ENCODE results near the gene OR13C4. TPM values are rescaled to one million over a fixed set of nuclear protein-coding genes. Genes with fewer than 3 reads are reported as not detected.
"Not testable (repeated sequence)": the region's sequence is repeated elsewhere in the genome, so short reads cannot be mapped to it uniquely, and the experiment has no call there.

OR13C4 gene
- total and polyA plus RNA-seq, 4 donors = not detected

DNA sequence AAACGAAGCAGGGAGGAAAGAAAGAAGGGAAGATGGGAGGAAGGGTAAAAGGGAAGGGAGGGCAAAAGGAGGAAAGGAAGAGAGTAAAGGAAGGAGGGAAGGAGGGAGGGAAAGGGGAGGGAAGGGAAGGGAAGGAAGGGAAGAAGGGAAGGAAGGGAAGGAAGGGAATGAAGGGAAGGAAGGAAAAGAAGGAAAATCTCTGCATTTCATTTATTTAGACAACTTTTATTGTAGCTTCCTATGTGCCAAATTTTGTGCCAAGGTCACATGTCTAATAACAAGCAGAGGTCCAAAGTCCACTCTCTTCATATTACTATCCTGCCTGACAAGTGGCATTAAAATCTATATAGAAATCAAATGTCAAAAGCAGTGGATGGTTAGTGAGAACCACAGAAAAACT is 12.3 kb upstream of the OR13C4 start:
- H3K36me3 ChIP-seq (ENCODE audit: control insufficient read depth in 1 of 2, insufficient read depth in 2 of 2, low read length in 1 of 2) = no peaks in the 10 kb centered on the region
- H3K9me3 ChIP-seq (ENCODE audit: control insufficient read depth, low read length) = no peaks in the 10 kb centered on the region
- intact Hi-C loops (cut with DNase I) = no loop called here
- no peaks in the 10 kb centered on the region for H3K4me1 ChIP-seq (ENCODE audit: control insufficient read depth in 1 of 2, insufficient read depth in 2 of 2, low read length in 2 of 2)
- DNase-seq (no peak), ATAC-seq (ENCODE audit: low FRiP score) (no peak)
- no peak overlapping the region for H3K4me3 ChIP-seq (ENCODE audit: low read length in 2 of 2)
- H3K27me3 ChIP-seq (ENCODE audit: control insufficient read depth in 1 of 2, insufficient read depth in 2 of 2, low read length in 1 of 2) = no peaks in the 10 kb centered on the region
- 40 to 47% methylated on average over 1 of the region's 1 CpG for WGBS, 2 donors
- no peak overlapping the region for H3K27ac ChIP-seq (ENCODE audit: low read depth in 1 of 2, low read length in 2 of 2)

DNA sequence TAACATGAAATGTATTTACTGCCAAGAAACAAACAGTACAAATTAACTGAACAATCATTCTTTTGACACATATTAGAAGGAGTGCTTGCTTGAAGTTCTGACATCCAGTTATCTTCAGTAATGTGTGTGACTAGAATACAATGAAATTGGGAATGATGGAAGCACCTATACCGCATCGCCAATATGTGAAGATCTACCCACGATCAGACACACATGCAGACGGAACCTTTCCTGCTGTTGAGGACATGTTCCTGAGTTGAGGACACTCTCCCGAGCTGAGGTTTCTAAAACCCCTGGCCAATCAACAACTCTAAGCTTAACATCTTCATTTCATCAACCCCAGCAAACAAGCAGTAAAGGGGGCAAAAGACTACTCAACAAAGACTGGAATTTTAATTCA is 9.7 kb upstream of the OR13C4 start, which contains the start of gene OR13C3:
Gene OR13C3 (minus strand): TSS at position 101 of the 400 bp plus-strand sequence. CDS start 133 bp downstream, outside the sequence.
- Histone ChIP-seq H3K9me3 (ENCODE audit: control insufficient read depth, low read length) (no peaks in the 10 kb centered on the region), H3K27me3 (ENCODE audit: control insufficient read depth in 1 of 2, insufficient read depth in 2 of 2, low read length in 1 of 2) (no peaks in the 10 kb centered on the region), H3K36me3 (ENCODE audit: control insufficient read depth in 1 of 2, insufficient read depth in 2 of 2, low read length in 1 of 2) (no peaks in the 10 kb centered on the region), H3K4me1 (ENCODE audit: control insufficient read depth in 1 of 2, insufficient read depth in 2 of 2, low read length in 2 of 2) (no peaks in the 10 kb centered on the region), H3K4me3 (ENCODE audit: low read length in 2 of 2) (no peak within 1 kb of the TSS), H3K27ac (ENCODE audit: low read depth in 1 of 2, low read length in 2 of 2) (no peak within 1 kb of the TSS)
- DNase-seq (no peak), ATAC-seq (ENCODE audit: low FRiP score) (no peak)
- intact Hi-C loops (cut with DNase I) = no loop called here
- 89 to 92% methylated on average over 5 of the region's 5 CpGs for WGBS, 2 donors

DNA sequence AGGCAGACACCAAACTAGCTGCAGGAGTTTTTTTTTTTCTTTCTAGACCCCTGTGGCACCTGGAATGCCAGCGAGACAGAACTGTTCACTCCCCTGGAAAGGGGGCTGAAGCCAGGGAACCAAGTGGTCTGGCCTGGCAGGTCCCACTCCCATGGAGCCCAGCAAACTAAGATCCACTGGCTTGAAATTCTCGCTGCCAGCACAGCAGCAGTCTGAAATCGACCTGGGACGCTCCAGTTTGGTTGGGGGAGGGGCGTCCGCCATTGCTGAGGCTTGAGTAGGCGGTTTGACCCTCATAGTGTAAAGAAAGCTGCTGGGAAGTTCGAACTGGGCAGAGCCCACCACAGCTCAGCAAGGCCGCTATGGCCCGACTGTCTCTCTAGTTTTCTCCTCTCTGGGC is 6.8 kb downstream of the OR13C4 start:
- not testable (repeated sequence) for H3K9me3 ChIP-seq (ENCODE audit: control insufficient read depth, low read length); ATAC-seq (ENCODE audit: low FRiP score)
- WGBS, 2 donors = 85 to 87% methylated on average over 10 of the region's 10 CpGs

DNA sequence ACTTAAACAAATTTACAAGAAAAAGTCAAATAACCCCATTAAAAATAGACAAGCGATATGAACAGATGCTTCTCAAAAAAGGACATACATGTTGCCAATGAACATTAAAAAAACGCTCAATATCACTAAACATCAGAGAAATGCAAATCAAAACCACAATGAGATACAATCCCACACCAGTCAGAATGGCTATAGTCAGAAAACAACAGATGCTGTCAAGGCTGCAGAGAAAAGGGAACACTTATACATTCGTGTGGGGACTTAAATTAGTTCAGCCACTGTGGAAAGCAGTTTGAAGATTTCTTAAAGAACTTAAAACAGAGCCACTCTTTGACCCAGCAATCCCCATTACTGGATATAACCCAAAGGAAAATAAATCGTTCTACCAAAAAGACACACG is 12.1 kb downstream of the OR13C4 start:
- intact Hi-C loops (cut with DNase I) = no loop called here
- no peak for DNase-seq

More for the DNA sequence above, 6.8 kb downstream of the OR13C4 start:
- intact Hi-C loops (cut with DNase I); H3K36me3 ChIP-seq (ENCODE audit: control insufficient read depth in 1 of 2, insufficient read depth in 2 of 2, low read length in 1 of 2); H3K27me3 ChIP-seq (ENCODE audit: control insufficient read depth in 1 of 2, insufficient read depth in 2 of 2, low read length in 1 of 2); H3K27ac ChIP-seq (ENCODE audit: low read depth in 1 of 2, low read length in 2 of 2); H3K4me3 ChIP-seq (ENCODE audit: low read length in 2 of 2); DNase-seq; H3K4me1 ChIP-seq (ENCODE audit: control insufficient read depth in 1 of 2, insufficient read depth in 2 of 2, low read length in 2 of 2): not testable (repeated sequence)

DNA sequence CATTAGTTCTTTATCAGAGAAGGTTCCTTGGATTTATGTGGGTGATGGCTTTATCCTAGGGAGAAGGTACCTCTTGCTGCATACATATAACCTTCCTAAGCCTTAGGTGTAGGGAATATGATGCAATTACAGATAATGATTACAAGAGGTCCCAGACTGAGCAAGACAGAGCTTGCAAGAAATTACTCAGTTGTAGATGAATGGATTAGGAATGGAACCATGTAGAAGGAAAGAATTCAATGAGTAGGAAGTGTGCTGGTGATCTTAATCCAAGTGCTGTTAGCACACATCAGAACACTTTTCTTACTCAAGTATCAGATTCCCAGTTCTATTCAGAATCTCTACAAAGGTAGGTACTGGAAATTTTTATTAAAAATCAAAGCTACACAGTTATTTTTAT is 20.4 kb downstream of the OR13C4 start:
- Histone ChIP-seq H3K4me3 (ENCODE audit: low read length in 2 of 2) (no peak overlapping the region), H3K36me3 (ENCODE audit: control insufficient read depth in 1 of 2, insufficient read depth in 2 of 2, low read length in 1 of 2) (no peaks in the 10 kb centered on the region), H3K4me1 (ENCODE audit: control insufficient read depth in 1 of 2, insufficient read depth in 2 of 2, low read length in 2 of 2) (no peaks in the 10 kb centered on the region), H3K27me3 (ENCODE audit: control insufficient read depth in 1 of 2, insufficient read depth in 2 of 2, low read length in 1 of 2) (no peaks in the 10 kb centered on the region), H3K9me3 (ENCODE audit: control insufficient read depth, low read length) (no peaks in the 10 kb centered on the region), H3K27ac (ENCODE audit: low read depth in 1 of 2, low read length in 2 of 2) (no peak overlapping the region)
- no peak for ATAC-seq (ENCODE audit: low FRiP score)
- intact Hi-C loops (cut with DNase I) = no loop called here
- DNase-seq = no peak

More for the DNA sequence above, 12.1 kb downstream of the OR13C4 start:
- ATAC-seq (ENCODE audit: low FRiP score) = no peak
- H3K4me1 ChIP-seq (ENCODE audit: control insufficient read depth in 1 of 2, insufficient read depth in 2 of 2, low read length in 2 of 2) = no peaks in the 10 kb centered on the region
- H3K27ac ChIP-seq (ENCODE audit: low read depth in 1 of 2, low read length in 2 of 2) = no peak overlapping the region
- 70 to 76% methylated on average over 5 of the region's 5 CpGs for WGBS, 2 donors
- no peaks in the 10 kb centered on the region for H3K36me3 ChIP-seq (ENCODE audit: control insufficient read depth in 1 of 2, insufficient read depth in 2 of 2, low read length in 1 of 2)
- no peaks in the 10 kb centered on the region for H3K9me3 ChIP-seq (ENCODE audit: control insufficient read depth, low read length)
- H3K27me3 ChIP-seq (ENCODE audit: control insufficient read depth in 1 of 2, insufficient read depth in 2 of 2, low read length in 1 of 2) = no peaks in the 10 kb centered on the region
- no peak overlapping the region for H3K4me3 ChIP-seq (ENCODE audit: low read length in 2 of 2)

DNA sequence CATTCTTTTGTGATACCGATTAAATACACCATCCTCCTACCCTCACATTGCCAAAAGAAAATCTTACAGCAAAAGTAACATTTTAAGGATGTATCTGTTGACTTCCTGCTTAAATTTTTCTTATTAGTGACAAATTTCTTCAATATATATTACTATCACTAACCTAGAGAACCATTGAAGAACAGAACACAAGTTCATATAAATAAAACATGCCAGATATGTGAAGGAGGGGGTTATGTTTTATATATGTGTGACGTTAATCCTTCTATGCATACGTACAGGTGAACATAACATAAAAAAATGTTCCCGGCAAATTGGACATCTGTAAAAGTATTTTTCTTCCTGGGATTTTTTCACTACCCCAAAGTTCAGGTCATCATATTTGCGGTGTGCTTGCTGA is 23.0 kb downstream of the OR13C4 start, which contains the start of gene OR13F1:
Gene OR13F1 (plus strand): TSS at position 301 of the 400 bp plus-strand sequence. CDS start 0 bp downstream, at position 301.
- Histone ChIP-seq H3K4me3 (ENCODE audit: low read length in 2 of 2) (no peak within 1 kb of the TSS), H3K4me1 (ENCODE audit: control insufficient read depth in 1 of 2, insufficient read depth in 2 of 2, low read length in 2 of 2) (no peaks in the 10 kb centered on the region), H3K27ac (ENCODE audit: low read depth in 1 of 2, low read length in 2 of 2) (no peak within 1 kb of the TSS), H3K27me3 (ENCODE audit: control insufficient read depth in 1 of 2, insufficient read depth in 2 of 2, low read length in 1 of 2) (no peaks in the 10 kb centered on the region), H3K36me3 (ENCODE audit: control insufficient read depth in 1 of 2, insufficient read depth in 2 of 2, low read length in 1 of 2) (no peaks in the 10 kb centered on the region), H3K9me3 (ENCODE audit: control insufficient read depth, low read length) (no peaks in the 10 kb centered on the region)
- WGBS, 2 donors = 84 to 87% methylated on average over 5 of the region's 5 CpGs
- no peak for DNase-seq
- no peak for ATAC-seq (ENCODE audit: low FRiP score)
- intact Hi-C loops (cut with DNase I) = no loop called here

DNA sequence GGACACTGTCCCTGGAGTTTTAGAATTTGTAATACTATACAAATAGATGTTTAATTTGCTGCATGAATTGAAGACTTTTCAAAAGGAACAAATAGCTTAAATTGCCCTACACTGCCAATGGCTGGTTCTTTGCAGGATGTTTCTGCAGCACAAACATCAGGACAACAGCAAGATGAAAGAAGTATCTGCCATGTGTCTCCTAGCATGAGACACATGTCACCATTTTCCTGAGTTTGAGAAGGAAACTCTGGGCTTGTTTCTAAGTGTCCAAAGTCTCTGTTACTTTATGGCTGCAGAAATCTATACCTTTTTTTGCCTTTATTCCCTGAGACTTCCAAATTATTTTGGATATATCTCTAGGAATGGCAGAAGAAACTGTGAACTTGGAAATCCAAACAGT is 23.6 kb downstream of the OR13C4 start:
- Histone ChIP-seq H3K27ac (ENCODE audit: low read depth in 1 of 2, low read length in 2 of 2) (no peak overlapping the region), H3K4me1 (ENCODE audit: control insufficient read depth in 1 of 2, insufficient read depth in 2 of 2, low read length in 2 of 2) (no peaks in the 10 kb centered on the region), H3K4me3 (ENCODE audit: low read length in 2 of 2) (no peak overlapping the region), H3K27me3 (ENCODE audit: control insufficient read depth in 1 of 2, insufficient read depth in 2 of 2, low read length in 1 of 2) (no peaks in the 10 kb centered on the region), H3K36me3 (ENCODE audit: control insufficient read depth in 1 of 2, insufficient read depth in 2 of 2, low read length in 1 of 2) (no peaks in the 10 kb centered on the region), H3K9me3 (ENCODE audit: control insufficient read depth, low read length) (no peaks in the 10 kb centered on the region)
- DNase-seq (no peak), ATAC-seq (ENCODE audit: low FRiP score) (no peak)
- intact Hi-C loops (cut with DNase I) = no loop called here

DNA sequence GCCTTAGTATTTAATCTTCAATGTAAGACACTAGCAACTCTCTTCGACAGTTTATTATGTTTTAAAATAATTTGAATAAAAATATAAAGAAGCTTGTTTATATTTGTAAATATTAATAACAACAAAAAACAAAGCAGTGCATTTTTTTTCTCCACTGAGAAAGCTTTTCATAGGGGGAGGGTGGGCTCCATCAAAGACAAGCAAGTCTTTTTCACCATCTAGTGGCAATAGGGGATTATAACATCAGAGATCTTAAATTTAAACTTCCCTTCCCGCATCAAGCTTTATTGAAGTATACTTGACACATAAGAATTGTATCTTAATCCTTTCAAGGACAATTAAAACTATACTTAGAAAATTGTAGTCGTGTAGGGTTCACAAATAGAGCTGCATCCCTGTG is 32.2 kb downstream of the OR13C4 start:
- Histone ChIP-seq H3K27me3 (ENCODE audit: control insufficient read depth in 1 of 2, insufficient read depth in 2 of 2, low read length in 1 of 2) (no peaks in the 10 kb centered on the region), H3K27ac (ENCODE audit: low read depth in 1 of 2, low read length in 2 of 2) (no peak overlapping the region), H3K4me3 (ENCODE audit: low read length in 2 of 2) (no peak overlapping the region), H3K4me1 (ENCODE audit: control insufficient read depth in 1 of 2, insufficient read depth in 2 of 2, low read length in 2 of 2) (no peaks in the 10 kb centered on the region), H3K36me3 (ENCODE audit: control insufficient read depth in 1 of 2, insufficient read depth in 2 of 2, low read length in 1 of 2) (no peaks in the 10 kb centered on the region), H3K9me3 (ENCODE audit: control insufficient read depth, low read length) (no peaks in the 10 kb centered on the region)
- ATAC-seq (ENCODE audit: low FRiP score) (no peak), DNase-seq (no peak)
- intact Hi-C loops (cut with DNase I) = no loop called here
- WGBS, 2 donors = 30 to 35% methylated on average over 3 of the region's 3 CpGs

DNA sequence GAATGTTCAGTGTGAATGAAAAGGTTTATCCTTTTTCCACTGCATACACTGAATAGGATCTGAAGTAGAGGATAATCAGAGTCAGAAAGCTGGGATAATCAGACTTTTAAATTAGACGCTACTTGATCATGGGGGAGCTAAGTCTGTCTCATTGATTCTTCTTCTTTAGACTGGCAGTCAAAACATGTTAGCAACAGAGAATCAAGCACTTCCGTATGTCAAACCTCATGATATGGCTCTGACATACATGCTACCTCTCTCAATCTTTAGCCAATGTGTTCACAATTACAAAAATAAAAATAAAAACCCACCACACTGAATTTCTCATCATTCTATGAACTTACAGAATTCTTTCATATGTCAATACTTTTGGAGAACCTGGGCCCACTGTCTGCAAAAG is 42.0 kb downstream of the OR13C4 start:
- intact Hi-C loops (cut with DNase I) = no loop called here
- whole genome bisulfite sequencing, 2 donors = 91 to 94% methylated on average over 2 of the region's 2 CpGs
- Histone ChIP-seq H3K9me3 (ENCODE audit: control insufficient read depth, low read length) (no peaks in the 10 kb centered on the region), H3K36me3 (ENCODE audit: control insufficient read depth in 1 of 2, insufficient read depth in 2 of 2, low read length in 1 of 2) (no peaks in the 10 kb centered on the region), H3K4me1 (ENCODE audit: control insufficient read depth in 1 of 2, insufficient read depth in 2 of 2, low read length in 2 of 2) (no peaks in the 10 kb centered on the region), H3K27ac (ENCODE audit: low read depth in 1 of 2, low read length in 2 of 2) (no peak overlapping the region), H3K4me3 (ENCODE audit: low read length in 2 of 2) (no peak overlapping the region), H3K27me3 (ENCODE audit: control insufficient read depth in 1 of 2, insufficient read depth in 2 of 2, low read length in 1 of 2) (no peaks in the 10 kb centered on the region)
- ATAC-seq (ENCODE audit: low FRiP score) (no peak), DNase-seq (no peak)
